H9 (cell line): ENCODE data around the gene PRDM13. TPM values are rescaled to one million over a fixed set of nuclear protein-coding genes. Genes with fewer than 3 reads are reported as not detected.

Experiments used
- DNase-seq: peaks from one replicate; pipeline ENCODE4 v3.0.0-alpha.2; 2017
- H2AFZ ChIP-seq: one replicate; pipeline ENCODE4 v1.6.1; 2013; ENCODE audit warnings: mild to moderate bottlenecking, low read length, control low read depth, moderate library complexity
- H2AK5ac ChIP-seq: 2 replicates; pipeline ENCODE4 v1.6.1; 2013; ENCODE audit warnings: low read length, control low read depth, mixed read lengths; ENCODE audit not compliant: insufficient read length
- H2BK120ac ChIP-seq: one replicate; pipeline ENCODE4 v1.6.1; 2013; ENCODE audit warnings: low read depth, mild to moderate bottlenecking, low read length, control low read depth, inconsistent platforms; ENCODE audit not compliant: poor library complexity, severe bottlenecking
- H2BK12ac ChIP-seq: 2 replicates; pipeline ENCODE4 v1.6.1; 2013; ENCODE audit warnings: low read length, control low read depth, mixed read lengths, low read depth; ENCODE audit not compliant: insufficient read length
- H2BK15ac ChIP-seq: 2 replicates; pipeline ENCODE4 v1.6.1; 2013; ENCODE audit warnings: low read depth, low read length, control low read depth
- H2BK20ac ChIP-seq: one replicate; pipeline ENCODE4 v1.6.1; 2013; ENCODE audit warnings: low read depth, mild to moderate bottlenecking, low read length, control low read depth, inconsistent platforms; ENCODE audit not compliant: poor library complexity, severe bottlenecking
- H2BK5ac ChIP-seq: 2 replicates; pipeline ENCODE4 v1.6.1; 2013; ENCODE audit warnings: low read length, control low read depth, mixed read lengths; ENCODE audit not compliant: insufficient read length
- H3K14ac ChIP-seq: 2 replicates; pipeline ENCODE4 v1.6.1; 2013; ENCODE audit warnings: low read length, control low read depth; ENCODE audit not compliant: insufficient read depth
- H3K18ac ChIP-seq: 2 replicates; pipeline ENCODE4 v1.6.1; 2013; ENCODE audit warnings: low read depth, mild to moderate bottlenecking, mixed read lengths, low read length, control low read depth; ENCODE audit not compliant: insufficient read length
- H3K23ac ChIP-seq: 2 replicates; pipeline ENCODE4 v1.6.1; 2013; ENCODE audit warnings: low read length, control low read depth, mixed read lengths, low read depth; ENCODE audit not compliant: insufficient read length
- H3K23me2 ChIP-seq: 2 replicates; pipeline ENCODE4 v1.6.1; 2013; ENCODE audit warnings: low read depth, mild to moderate bottlenecking, mixed read lengths, low read length, control low read depth; ENCODE audit not compliant: insufficient read length, poor library complexity, severe bottlenecking
- H3K27ac ChIP-seq: 2 replicates; pipeline ENCODE4 v1.5.1; 2013; ENCODE audit warnings: low read length, control low read depth, mixed read lengths, low read depth; ENCODE audit not compliant: insufficient read length
- H3K27me3 ChIP-seq: 2 replicates; pipeline ENCODE4 v1.6.1; 2013; ENCODE audit warnings: low read length, control low read depth, inconsistent platforms; ENCODE audit not compliant: insufficient read depth
- H3K4ac ChIP-seq: 2 replicates; pipeline ENCODE4 v1.6.1; 2013; ENCODE audit warnings: low read depth, mild to moderate bottlenecking, control low read depth, inconsistent platforms, low read length, moderate library complexity
- H3K4me1 ChIP-seq: 2 replicates; pipeline ENCODE4 v1.6.1; 2013; ENCODE audit warnings: low read length, control low read depth, inconsistent platforms; ENCODE audit not compliant: insufficient read depth
- H3K4me2 ChIP-seq: 2 replicates; pipeline ENCODE4 v1.6.1; 2013; ENCODE audit warnings: low read length, control low read depth, mixed read lengths; ENCODE audit not compliant: insufficient read length, insufficient read depth
- H3K56ac ChIP-seq: 2 replicates; pipeline ENCODE4 v1.6.1; 2013; ENCODE audit warnings: low read depth, mild to moderate bottlenecking, mixed read lengths, low read length, control low read depth; ENCODE audit not compliant: insufficient read length
- H3K79me1 ChIP-seq: 2 replicates; pipeline ENCODE4 v1.6.1; 2013; ENCODE audit warnings: low read depth, mild to moderate bottlenecking, moderate library complexity, low read length, control low read depth, inconsistent platforms; ENCODE audit not compliant: insufficient read depth, poor library complexity, severe bottlenecking
- H3K79me2 ChIP-seq: 2 replicates; pipeline ENCODE4 v1.6.1; 2013; ENCODE audit warnings: low read length, control low read depth, inconsistent platforms; ENCODE audit not compliant: insufficient read depth
- H3K9ac ChIP-seq: 2 replicates; pipeline ENCODE4 v1.6.1; 2013; ENCODE audit warnings: low read length, control low read depth, mixed read lengths; ENCODE audit not compliant: insufficient read length; ENCODE audit errors: extremely low read depth
- H3K9me3 ChIP-seq: one replicate; pipeline ENCODE4 v1.6.1; 2013; ENCODE audit warnings: low read depth, low read length, inconsistent platforms; ENCODE audit not compliant: control insufficient read depth
- H3T11ph ChIP-seq: one replicate; pipeline ENCODE4 v1.6.1; 2013; ENCODE audit warnings: mild to moderate bottlenecking, low read length, control low read depth, inconsistent platforms
- H4K20me1 ChIP-seq: one replicate; pipeline ENCODE4 v1.6.1; 2013; ENCODE audit not compliant: control insufficient read depth, insufficient read length, insufficient read depth
- H4K5ac ChIP-seq: 2 replicates; pipeline ENCODE4 v1.6.1; 2013; ENCODE audit warnings: low read depth, mild to moderate bottlenecking, mixed read lengths, low read length, control low read depth; ENCODE audit not compliant: insufficient read length
- H4K8ac ChIP-seq: replicated peaks from 2 replicates; pipeline ENCODE4 v1.6.1; 2013; ENCODE audit warnings: low read length, control low read depth, mixed read lengths, low read depth; ENCODE audit not compliant: insufficient read length
- H4K91ac ChIP-seq: 2 replicates; pipeline ENCODE4 v1.6.1; 2013; ENCODE audit warnings: low read depth, mild to moderate bottlenecking, moderate library complexity, mixed read lengths, low read length, control low read depth; ENCODE audit not compliant: insufficient read length
- H3K27ac Mint-ChIP-seq, 3 experiments: 2 replicates in 2 of 3; 3 replicates in 1 of 3; pipeline ENCODE4 v1.8.0; 2020 to 2021; ENCODE audit warnings: mixed read lengths in 3 of 3, mild to moderate bottlenecking in 1 of 3, moderate library complexity in 1 of 3
- H3K27me3 Mint-ChIP-seq: 2 replicates; pipeline ENCODE4 v1.8.0; 2021; ENCODE audit warnings: low read depth, mild to moderate bottlenecking, moderate library complexity, mixed read lengths
- H3K36me3 Mint-ChIP-seq, 3 experiments: 2 replicates in 2 of 3; 3 replicates in 1 of 3; pipeline ENCODE4 v1.8.0; 2020 to 2021; ENCODE audit warnings: low read depth in 3 of 3, mixed read lengths in 3 of 3; ENCODE audit not compliant: insufficient read depth in 1 of 3
- H3K4me1 Mint-ChIP-seq, 2 experiments: 2 replicates each; pipeline ENCODE4 v1.8.0; 2020; ENCODE audit warnings: mixed read lengths in 2 of 2
- H3K4me3 Mint-ChIP-seq, 2 experiments: 2 replicates in 1 of 2; 3 replicates in 1 of 2; pipeline ENCODE4 v1.8.0; 2020 to 2021; ENCODE audit warnings: mild to moderate bottlenecking in 2 of 2, mixed read lengths in 2 of 2, moderate library complexity in 1 of 2
- H3K9me3 Mint-ChIP-seq, 2 experiments: 2 replicates in 1 of 2; 3 replicates in 1 of 2; pipeline ENCODE4 v1.8.0; 2020; ENCODE audit warnings: mild to moderate bottlenecking in 2 of 2, mixed read lengths in 2 of 2, moderate library complexity in 1 of 2
- CTCF ChIP-seq: fragments of 200-600 bp; sonication (generic); conservative IDR thresholded peaks from 3 replicates; pipeline ENCODE4 v1.8.0; 2021; ENCODE audit warnings: antibody characterized with exemption, mild to moderate bottlenecking
- WGBS: extraction: QIAGEN DNeasy Blood & Tissue Kit; methylation state at CpG from one replicate; pipeline ENCODE4 v1.1.7; 2013; ENCODE audit warnings: missing lambda C conversion rate, low lambda C conversion rate, mixed read lengths; ENCODE audit not compliant: insufficient read length; ENCODE audit errors: extremely low coverage; 5-methylcytosine and 5-hydroxymethylcytosine counted together
- total RNA-seq: library from RNA; stranded (reverse); gene quantifications from 2 replicates; pipeline ENCODE4 v1.2.1, GENCODE V29; 2021

PRDM13 gene
- total RNA-seq, 1 experiment from 2014 or later: not detected

GRCh38 chr6:99560668-99561067 is 46.0 kb upstream of the PRDM13 start:
- 100% methylated on average over 2 of the region's 4 CpGs for WGBS
- Histone ChIP-seq H2BK5ac (no peak overlapping the region), H4K20me1 (no peaks in the 10 kb centered on the region), H4K91ac (no peak overlapping the region), H3K18ac (no peak overlapping the region), H2BK20ac (no peak overlapping the region), H3K4me2 (no peak overlapping the region), H2AK5ac (no peak overlapping the region), H4K5ac (no peak overlapping the region), H3K14ac (no peak overlapping the region), H4K8ac (no peak overlapping the region), H2AFZ (no peak overlapping the region), H3K27me3 (no peaks in the 10 kb centered on the region), H3T11ph (no peak overlapping the region), H3K9ac (no peak overlapping the region), H3K79me1 (no peaks in the 10 kb centered on the region), H3K23ac (no peak overlapping the region), H3K27ac (no peak overlapping the region), H2BK120ac (no peak overlapping the region), H2BK12ac (no peak overlapping the region), H3K56ac (no peak overlapping the region), H3K4me1 (no peaks in the 10 kb centered on the region), H2BK15ac (no peak overlapping the region), H3K9me3 (no peaks in the 10 kb centered on the region), H3K23me2 (no peaks in the 10 kb centered on the region), H3K4ac (no peak overlapping the region), H3K79me2 (peaks cover 2% of the 10 kb centered on the region; the same call in 1 of the 2 replicates)
- H3K27me3 Mint-ChIP-seq: no peaks in the 10 kb centered on the region
- 0 out of 4 replicates have a peak, but pooled peaks cover 0 to 2% of the 10 kb centered on the region in 2 experiments for H3K4me1 Mint-ChIP-seq
- H3K4me3 Mint-ChIP-seq: no peak overlapping the region
- peak overlapping the region in 1 of 3 experiments; percentile 32; a peak in 2 of 7 replicates for H3K27ac Mint-ChIP-seq
- H3K36me3 Mint-ChIP-seq: peaks cover 17 to 58% (median 44%) of the 10 kb centered on the region in 3 experiments
- DNase-seq: no peak
- no peaks in the 10 kb centered on the region for H3K9me3 Mint-ChIP-seq
- TF ChIP-seq CTCF: no peak
